Measurements from ENCODE around the gene CDK5.

DNA sequence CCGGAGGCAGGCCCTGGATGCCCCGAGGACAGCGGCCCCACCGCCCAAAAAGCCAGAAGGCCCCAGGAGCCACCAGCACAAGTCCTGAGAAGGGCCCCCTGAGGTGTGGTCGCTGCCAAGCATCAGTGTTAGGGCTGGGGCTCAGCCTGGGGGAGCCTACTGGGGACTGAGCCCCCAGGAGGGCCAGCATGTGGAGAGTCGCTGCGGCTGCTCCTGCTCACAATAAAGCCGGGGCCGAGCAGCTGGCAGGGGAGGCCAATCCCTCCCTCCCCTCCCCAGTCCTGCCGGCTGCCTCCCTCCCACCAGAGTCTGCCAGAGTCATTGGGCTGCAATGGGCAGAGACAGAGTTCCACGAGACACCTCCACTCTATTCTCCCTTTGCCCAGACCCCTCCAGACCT, 12.4 kb downstream of the CDK5 start:
- TF ChIP-seq POLR2A (IDR thresholded peaks at IDR 0.05; ENCODE audit: low read depth, low read length) = no peak
- TF ChIP-seq POLR2AphosphoS5 (IDR thresholded peaks at IDR 0.05; ENCODE audit: low read depth, low read length) = no peak
- no peak for TF ChIP-seq TAF1 (IDR thresholded peaks at IDR 0.05; ENCODE audit: low read depth, low read length)
